Activated CD8-positive, alpha-beta memory T cell treated with anti-CD3 and anti-CD28 coated beads, Interleukin-2, amount 10 ng/mL, durations not matched to agents 7 days and 5 days (primary cell): ENCODE measurements around the gene RFX6. TPM values are rescaled to one million over a fixed set of nuclear protein-coding genes. Genes with fewer than 3 reads are reported as not detected.

ENCODE experiments used
- ATAC-seq: fragments of 150-1000 bp; cut with Tn5 transposase; one replicate; pipeline ENCODE4 v1.10.0; 2021; ENCODE audit warnings: moderate library complexity
- CTCF ChIA-PET: fragments of 350-600 bp; sonication (Branson Sonifier 250); formaldehyde crosslinking; loops from one replicate; lab custom pipeline; 2021; ENCODE audit warnings: antibody characterized with exemption; lab: Charles Lee
- DNase-seq: peaks from one replicate; pipeline ENCODE4 v3.0.0-alpha.2; 2020
- H3K27ac Mint-ChIP-seq: one replicate; pipeline ENCODE4 v1.8.0; 2021; ENCODE audit warnings: mild to moderate bottlenecking, mixed read lengths
- H3K27me3 Mint-ChIP-seq: one replicate; pipeline ENCODE4 v1.8.0; 2021; ENCODE audit warnings: mixed read lengths
- H3K36me3 Mint-ChIP-seq: one replicate; pipeline ENCODE4 v1.8.0; 2021; ENCODE audit warnings: mild to moderate bottlenecking, mixed read lengths
- H3K4me1 Mint-ChIP-seq: one replicate; pipeline ENCODE4 v1.8.0; 2021; ENCODE audit warnings: mixed read lengths
- H3K4me3 Mint-ChIP-seq: one replicate; pipeline ENCODE4 v1.8.0; 2021; ENCODE audit warnings: mild to moderate bottlenecking, moderate library complexity, mixed read lengths
- H3K9me3 Mint-ChIP-seq: one replicate; pipeline ENCODE4 v1.8.0; 2022; ENCODE audit warnings: low read depth, mixed read lengths
- total RNA-seq, 2 experiments: library from RNA; stranded (reverse); gene quantifications; one replicate each; pipeline ENCODE4 v1.2.3, GENCODE V29; 2021

RFX6 gene
- total RNA-seq, 2 experiments from 2014 or later = not detected

DNA sequence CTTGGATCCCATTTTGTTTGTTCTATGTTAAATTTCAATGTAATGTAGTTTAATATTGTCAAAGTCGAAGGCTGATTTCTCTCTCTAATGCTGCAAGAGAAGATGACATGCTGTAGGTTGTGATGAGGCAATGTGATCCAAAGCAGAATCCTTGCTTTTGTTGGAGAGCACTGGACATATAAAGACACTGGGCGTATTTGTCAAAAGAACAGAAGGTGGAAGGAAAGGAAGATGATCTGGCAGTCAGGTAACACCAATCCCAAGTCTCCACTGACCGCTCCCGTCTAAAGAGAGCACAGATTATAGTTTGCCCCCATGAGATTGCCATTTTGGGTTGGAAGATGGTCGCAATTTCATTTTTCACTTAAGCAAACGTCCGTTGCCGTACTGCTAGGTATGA lies 935 bp upstream of the RFX6 start:
- H3K27ac Mint-ChIP-seq = no peak overlapping the region
- H3K27me3 Mint-ChIP-seq = peaks cover 33% of the 10 kb centered on the region
- H3K9me3 Mint-ChIP-seq = no peaks in the 10 kb centered on the region
- DNase-seq (no peak), ATAC-seq (no peak)
- CTCF ChIA-PET = no interaction called here
- no peak overlapping the region for H3K4me3 Mint-ChIP-seq
- H3K36me3 Mint-ChIP-seq = no peaks in the 10 kb centered on the region
- peaks cover 10% of the 10 kb centered on the region for H3K4me1 Mint-ChIP-seq

DNA sequence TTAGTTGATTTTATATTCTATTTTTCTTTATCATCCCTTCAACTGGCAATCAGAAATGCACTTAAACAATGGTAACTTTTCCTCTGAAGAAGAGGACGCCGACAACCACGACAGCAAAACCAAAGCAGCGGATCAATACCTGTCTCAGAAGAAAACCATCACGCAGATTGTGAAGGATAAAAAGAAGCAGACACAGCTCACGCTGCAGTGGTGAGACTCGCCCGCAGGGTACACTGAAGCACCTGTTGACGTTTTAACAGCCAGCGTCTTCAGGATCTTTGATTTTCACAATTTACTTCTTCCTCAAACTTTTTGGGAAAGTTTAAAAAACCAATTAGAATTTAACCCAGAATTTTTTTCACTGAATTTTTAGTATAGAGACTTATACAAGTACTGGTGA lies 701 bp downstream of the RFX6 start:
- no peaks in the 10 kb centered on the region for H3K9me3 Mint-ChIP-seq
- CTCF ChIA-PET = no interaction called here
- ATAC-seq = no peak
- peaks cover 10% of the 10 kb centered on the region for H3K4me1 Mint-ChIP-seq
- DNase-seq = no peak
- H3K27ac Mint-ChIP-seq = no peak overlapping the region
- H3K27me3 Mint-ChIP-seq = peaks cover 33% of the 10 kb centered on the region
- no peak overlapping the region for H3K4me3 Mint-ChIP-seq
- H3K36me3 Mint-ChIP-seq = no peaks in the 10 kb centered on the region

DNA sequence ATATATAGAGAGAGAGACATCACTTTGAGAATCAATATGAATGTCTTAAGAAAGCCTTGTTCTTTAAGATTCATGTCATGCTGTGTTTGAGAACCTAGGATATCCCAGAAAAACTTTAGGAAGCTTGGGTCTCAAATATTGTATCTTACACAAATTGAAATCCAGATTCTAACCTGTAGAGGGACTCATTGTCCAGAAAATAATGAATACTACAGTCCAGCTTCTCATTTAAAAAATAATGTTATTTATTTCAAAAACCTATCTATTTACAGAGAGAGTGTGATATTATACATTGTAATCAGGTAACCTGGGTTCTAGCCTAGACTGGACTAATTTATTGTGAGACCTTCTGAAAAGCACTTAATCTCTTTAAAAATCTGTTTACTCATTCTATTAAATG lies 4.2 kb downstream of the RFX6 start:
- H3K27ac Mint-ChIP-seq = no peak overlapping the region
- H3K9me3 Mint-ChIP-seq = no peaks in the 10 kb centered on the region
- no peaks in the 10 kb centered on the region for H3K36me3 Mint-ChIP-seq
- H3K4me3 Mint-ChIP-seq = no peak overlapping the region
- CTCF ChIA-PET = no interaction called here
- DNase-seq (no peak), ATAC-seq (no peak)
- H3K27me3 Mint-ChIP-seq = peaks cover 17% of the 10 kb centered on the region
- peaks cover 7% of the 10 kb centered on the region for H3K4me1 Mint-ChIP-seq

DNA sequence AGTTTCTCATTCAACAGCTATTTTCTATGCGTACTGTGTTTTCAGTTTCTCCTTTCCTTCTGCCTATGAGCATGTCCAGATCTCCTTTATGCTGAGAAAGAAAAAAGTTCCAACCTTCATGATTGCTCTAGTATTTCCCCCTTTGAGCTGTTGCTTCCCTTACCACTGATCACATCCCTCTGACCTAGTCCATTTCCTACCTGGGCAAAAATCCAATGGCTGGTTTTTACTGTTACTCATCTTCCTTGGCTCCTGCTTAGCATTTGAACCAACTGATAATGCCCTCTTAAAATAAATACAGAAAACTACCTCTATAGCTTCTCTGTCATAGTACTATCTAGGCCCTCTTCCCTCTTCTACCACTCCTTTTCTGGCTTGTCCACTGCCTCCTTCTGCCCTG lies 6.0 kb downstream of the RFX6 start:
- H3K4me3 Mint-ChIP-seq = no peak overlapping the region
- no peaks in the 10 kb centered on the region for H3K9me3 Mint-ChIP-seq
- ATAC-seq (no peak), DNase-seq (no peak)
- CTCF ChIA-PET = no interaction called here
- no peaks in the 10 kb centered on the region for H3K36me3 Mint-ChIP-seq
- H3K27ac Mint-ChIP-seq = no peak overlapping the region
- H3K27me3 Mint-ChIP-seq = peaks cover 2% of the 10 kb centered on the region
- no peaks in the 10 kb centered on the region for H3K4me1 Mint-ChIP-seq

- Mint-ChIP-seq H3K27ac (no peak overlapping the region), H3K9me3 (no peaks in the 10 kb centered on the region), H3K36me3 (no peaks in the 10 kb centered on the region), H3K4me3 (no peak overlapping the region), H3K4me1 (no peaks in the 10 kb centered on the region), H3K27me3 (peaks cover 3% of the 10 kb centered on the region)
- ATAC-seq = no peak
- CTCF ChIA-PET = no interaction called here
- no peak for DNase-seq
Observed at GRCh38 chr6:116884530-116884929, 7.5 kb downstream of the RFX6 start.

DNA sequence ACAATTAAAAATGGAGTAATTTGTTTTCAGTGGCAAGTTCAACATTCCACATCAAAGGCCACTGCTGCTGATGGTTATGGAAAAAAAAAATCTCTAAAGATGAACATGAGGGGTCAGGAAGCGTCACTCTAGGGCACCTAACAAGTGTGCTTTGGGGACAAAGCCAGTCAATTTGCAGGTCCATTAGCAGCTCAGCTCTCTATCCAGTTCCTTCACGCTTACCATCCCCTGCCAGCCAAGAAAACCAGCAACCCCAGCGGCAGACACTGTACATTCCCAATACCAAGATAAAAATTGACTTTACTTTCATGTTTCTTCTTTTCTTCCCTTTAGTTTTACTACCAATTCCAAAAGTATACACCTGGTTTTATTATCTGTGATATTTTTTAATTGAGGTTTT lies 10.1 kb downstream of the RFX6 start:
- Mint-ChIP-seq H3K36me3 (no peaks in the 10 kb centered on the region), H3K4me1 (no peaks in the 10 kb centered on the region), H3K9me3 (no peaks in the 10 kb centered on the region), H3K27me3 (peaks cover 3% of the 10 kb centered on the region), H3K27ac (no peak overlapping the region), H3K4me3 (no peak overlapping the region)
- ATAC-seq (no peak), DNase-seq (no peak)
- CTCF ChIA-PET = no interaction called here

GRCh38 chr6:116887894-116888293 lies 10.9 kb downstream of the RFX6 start:
- no peak for ATAC-seq
- H3K9me3 Mint-ChIP-seq = no peaks in the 10 kb centered on the region

GRCh38 chr6:116888732-116889360 lies 11.8 kb downstream of the RFX6 start:
- CTCF ChIA-PET = no interaction called here
- ATAC-seq (no peak), DNase-seq (no peak)
- H3K4me1 Mint-ChIP-seq = no peaks in the 10 kb centered on the region
- no peaks in the 10 kb centered on the region for H3K36me3 Mint-ChIP-seq
- peaks cover 3% of the 10 kb centered on the region for H3K27me3 Mint-ChIP-seq
- H3K27ac Mint-ChIP-seq = no peak overlapping the region
- no peak overlapping the region for H3K4me3 Mint-ChIP-seq
- H3K9me3 Mint-ChIP-seq = no peaks in the 10 kb centered on the region

More at GRCh38 chr6:116887894-116888293, 10.9 kb downstream of the RFX6 start:
- Mint-ChIP-seq H3K27ac (no peak overlapping the region), H3K27me3 (peaks cover 3% of the 10 kb centered on the region), H3K36me3 (no peaks in the 10 kb centered on the region), H3K4me1 (no peaks in the 10 kb centered on the region), H3K4me3 (no peak overlapping the region)
- DNase-seq = no peak
- CTCF ChIA-PET = no interaction called here

- no peak overlapping the region for H3K27ac Mint-ChIP-seq
- no peaks in the 10 kb centered on the region for H3K4me1 Mint-ChIP-seq
- DNase-seq (no peak), ATAC-seq (no peak)
- H3K27me3 Mint-ChIP-seq = no peaks in the 10 kb centered on the region
- H3K4me3 Mint-ChIP-seq = no peak overlapping the region
- CTCF ChIA-PET = no interaction called here
- no peaks in the 10 kb centered on the region for H3K36me3 Mint-ChIP-seq
- H3K9me3 Mint-ChIP-seq = no peaks in the 10 kb centered on the region
Observed at GRCh38 chr6:116894669-116895068, 17.6 kb downstream of the RFX6 start.

GRCh38 chr6:116895935-116896334 lies 18.9 kb downstream of the RFX6 start:
- Mint-ChIP-seq H3K4me3 (no peak overlapping the region), H3K36me3 (no peaks in the 10 kb centered on the region), H3K4me1 (no peaks in the 10 kb centered on the region), H3K27ac (no peak overlapping the region), H3K27me3 (no peaks in the 10 kb centered on the region), H3K9me3 (no peaks in the 10 kb centered on the region)
- CTCF ChIA-PET = no interaction called here
- DNase-seq (no peak), ATAC-seq (no peak)

GRCh38 chr6:116902634-116903033 lies 25.6 kb downstream of the RFX6 start:
- H3K4me1 Mint-ChIP-seq = no peaks in the 10 kb centered on the region
- H3K27me3 Mint-ChIP-seq = no peaks in the 10 kb centered on the region
- H3K27ac Mint-ChIP-seq = no peak overlapping the region
- H3K9me3 Mint-ChIP-seq = peaks cover 2% of the 10 kb centered on the region
- CTCF ChIA-PET = no interaction called here
- H3K36me3 Mint-ChIP-seq = no peaks in the 10 kb centered on the region
- ATAC-seq (no peak), DNase-seq (no peak)
- H3K4me3 Mint-ChIP-seq = no peak overlapping the region

DNA sequence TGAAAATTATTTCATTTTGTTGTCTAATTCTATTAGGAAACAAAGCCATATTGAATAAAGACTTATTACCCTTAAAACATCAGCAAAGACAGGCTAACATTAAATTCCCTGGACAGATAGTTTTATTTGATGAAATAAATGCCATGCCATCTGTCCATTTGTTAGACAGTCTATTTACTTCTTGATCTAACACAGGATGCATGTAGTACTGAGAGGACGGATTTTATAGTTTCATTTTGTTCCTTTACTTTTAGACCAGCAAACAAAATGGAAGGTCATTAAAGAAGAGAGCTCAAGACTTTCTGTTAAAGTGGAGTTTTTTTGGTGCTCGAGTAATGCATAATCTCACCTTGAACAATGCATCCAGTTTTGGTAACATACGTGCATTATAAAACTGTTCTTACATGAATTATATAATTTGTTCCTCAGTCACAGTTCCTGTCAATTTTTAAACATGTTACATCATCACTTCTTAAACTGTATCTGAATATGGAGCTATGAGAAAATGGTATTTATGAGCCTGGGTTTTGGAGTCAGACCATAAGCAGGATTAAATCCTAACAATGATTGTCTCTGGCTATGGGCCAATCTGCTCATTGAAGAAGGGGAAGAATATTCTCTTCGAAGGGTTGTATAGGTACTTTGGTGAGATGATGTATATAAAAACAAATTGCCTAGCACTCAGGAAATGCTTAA lies 46.0 kb downstream of the RFX6 start:
- Mint-ChIP-seq H3K4me3 (no peak overlapping the region), H3K36me3 (no peaks in the 10 kb centered on the region), H3K27ac (no peak overlapping the region), H3K27me3 (no peaks in the 10 kb centered on the region), H3K4me1 (no peaks in the 10 kb centered on the region), H3K9me3 (no peaks in the 10 kb centered on the region)
- CTCF ChIA-PET = no interaction called here
- ATAC-seq (no peak), DNase-seq (no peak)

DNA sequence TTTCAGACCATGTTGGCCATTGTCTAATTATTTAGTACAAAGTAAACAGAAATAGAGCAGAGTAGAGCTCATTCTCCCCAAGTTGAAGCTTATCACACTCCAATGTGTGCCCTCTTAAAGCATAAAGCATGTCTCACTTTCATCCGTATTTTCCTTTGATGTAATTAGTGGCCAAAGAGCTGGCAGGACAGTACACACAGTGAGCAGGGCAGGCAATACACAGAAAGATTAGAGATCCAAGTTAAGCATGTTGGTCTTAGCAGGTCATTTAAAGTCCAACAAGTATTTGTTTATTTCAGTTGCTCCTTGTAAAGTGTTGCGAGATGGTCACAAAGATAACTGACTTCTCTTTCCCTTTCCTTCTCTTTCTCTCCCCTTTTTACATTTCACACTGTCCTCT lies 47.2 kb downstream of the RFX6 start:
- Mint-ChIP-seq H3K27me3 (no peaks in the 10 kb centered on the region), H3K36me3 (no peaks in the 10 kb centered on the region), H3K27ac (no peak overlapping the region), H3K4me3 (no peak overlapping the region), H3K4me1 (no peaks in the 10 kb centered on the region), H3K9me3 (no peaks in the 10 kb centered on the region)
- ATAC-seq = no peak
- DNase-seq = no peak
- CTCF ChIA-PET = no interaction called here

- DNase-seq (no peak), ATAC-seq (no peak)
- H3K9me3 Mint-ChIP-seq = no peaks in the 10 kb centered on the region
- H3K27ac Mint-ChIP-seq = no peak overlapping the region
- H3K36me3 Mint-ChIP-seq = no peaks in the 10 kb centered on the region
- no peaks in the 10 kb centered on the region for H3K4me1 Mint-ChIP-seq
- no peaks in the 10 kb centered on the region for H3K27me3 Mint-ChIP-seq
- H3K4me3 Mint-ChIP-seq = no peak overlapping the region
- CTCF ChIA-PET = no interaction called here
Observed at GRCh38 chr6:116925088-116925794, 48.2 kb downstream of the RFX6 start.
